HepG2 (cell line): Measurements from ENCODE around the gene GGNBP2. TPM values are rescaled to one million over a fixed set of nuclear protein-coding genes. Genes with fewer than 3 reads are reported as not detected.

Experiments used
- FOXP1 ChIP-seq, 2 experiments: fragments of 450-650 bp in 1 of 2; IDR thresholded peaks; 2 replicates each; pipeline ENCODE4 v1.6.1; 2017 to 2018; ENCODE audit warnings: antibody characterized with exemption in 1 of 2
- JUND ChIP-seq: sonication (generic); formaldehyde crosslinking; IDR thresholded peaks from 2 replicates; pipeline ENCODE4 v1.8.0; 2022; ENCODE audit warnings: mild to moderate bottlenecking, missing genetic modification reagents
- KLF9 ChIP-seq: IDR thresholded peaks from 2 replicates; pipeline ENCODE4 v1.6.1; 2016; ENCODE audit warnings: low read depth
- NBN ChIP-seq: fragments of 450-650 bp; conservative IDR thresholded peaks from 2 replicates; pipeline ENCODE4 v1.6.1; 2017
- NFE2 ChIP-seq: sonication (generic); formaldehyde crosslinking; IDR thresholded peaks from 2 replicates; pipeline ENCODE4 v1.4.0; 2020; ENCODE audit warnings: missing genetic modification reagents
- PCBP1 ChIP-seq: fragments of 200-400 bp; formaldehyde crosslinking; IDR thresholded peaks from 2 replicates; pipeline ENCODE4 v1.6.1; 2017; ENCODE audit warnings: mild to moderate bottlenecking, low read depth, low read length, borderline replicate concordance
- SMYD3 ChIP-seq: sonication (generic); formaldehyde crosslinking; IDR thresholded peaks from 2 replicates; pipeline ENCODE4 v1.8.1; 2023; ENCODE audit warnings: mild to moderate bottlenecking, missing genetic modification reagents
- SRSF1 ChIP-seq: fragments of 200-400 bp; formaldehyde crosslinking; optimal IDR thresholded peaks from 2 replicates; pipeline ENCODE3; 2017; ENCODE audit warnings: mild to moderate bottlenecking, low read depth, low read length, moderate library complexity
- TOE1 ChIP-seq: sonication (generic); formaldehyde crosslinking; IDR thresholded peaks from 2 replicates; pipeline ENCODE4 v1.4.0; 2020; ENCODE audit warnings: mild to moderate bottlenecking, missing genetic modification reagents
- ZBTB7B ChIP-seq: sonication (generic); formaldehyde crosslinking; IDR thresholded peaks from 2 replicates; pipeline ENCODE4 v1.4.0; 2020; ENCODE audit warnings: missing genetic modification reagents
- ZC3H4 ChIP-seq: sonication (generic); formaldehyde crosslinking; IDR thresholded peaks from 2 replicates; pipeline ENCODE4 v1.4.0; 2020; ENCODE audit warnings: missing genetic modification reagents, borderline replicate concordance
- ZFP37 ChIP-seq: sonication (generic); formaldehyde crosslinking; IDR thresholded peaks from 2 replicates; pipeline ENCODE4 v1.4.0; 2020; ENCODE audit warnings: missing genetic modification reagents, borderline replicate concordance
- ZKSCAN5 ChIP-seq: sonication (generic); formaldehyde crosslinking; IDR thresholded peaks from 2 replicates; pipeline ENCODE4 v1.5.1; 2020; ENCODE audit warnings: mild to moderate bottlenecking, missing genetic modification reagents
- ZKSCAN8 ChIP-seq: IDR thresholded peaks from 2 replicates; pipeline ENCODE4 v1.6.1; 2016; ENCODE audit warnings: borderline replicate concordance, missing genetic modification reagents, missing compliant biosample characterization
- ZNF598 ChIP-seq: sonication (generic); formaldehyde crosslinking; IDR thresholded peaks from 2 replicates; pipeline ENCODE4 v1.5.1; 2020; ENCODE audit warnings: mild to moderate bottlenecking, missing genetic modification reagents, borderline replicate concordance
- ZNF614 ChIP-seq: IDR thresholded peaks from 2 replicates; pipeline ENCODE4 v1.6.1; 2018; ENCODE audit warnings: missing biosample characterization, missing genetic modification reagents, inconsistent platforms, borderline replicate concordance
- ZNF784 ChIP-seq: sonication (generic); formaldehyde crosslinking; IDR thresholded peaks from 2 replicates; pipeline ENCODE4 v1.5.1; 2020; ENCODE audit warnings: missing genetic modification reagents, mild to moderate bottlenecking, borderline replicate concordance
- ZSCAN25 ChIP-seq: sonication (generic); formaldehyde crosslinking; IDR thresholded peaks from 2 replicates; pipeline ENCODE4 v1.8.0; 2022; ENCODE audit warnings: mild to moderate bottlenecking, missing genetic modification reagents
- polyA plus RNA-seq, 8 experiments: library from polyadenylated mRNA; depleted of rRNA in 3 of 8; stranded (reverse) in 7 of 8; unstranded in 1 of 8; fragments of >200 nt; fragmentation: Illumina TruSeq in 4 of 8; extraction: Trizol in 4 of 8; gene quantifications; 2 replicates each; pipeline versions ENCODE4 v1.2.1 to v1.2.3, GENCODE V29; 2011 to 2016; ENCODE audit warnings: low read depth in 4 of 8, missing spikeins in 1 of 8, mixed read lengths in 1 of 8; ENCODE audit not compliant: insufficient read depth in 1 of 8
- total RNA-seq, 5 experiments: library from RNA; depleted of rRNA; stranded (reverse); fragments of >200 nt; fragmentation: Illumina TruSeq; extraction: Trizol; gene quantifications; 2 replicates each; pipeline ENCODE4 v1.2.3, GENCODE V29; 2016; ENCODE audit warnings: low read depth in 1 of 5
- TF ChIP-seq, protein P1 (sequence below): IDR thresholded peaks from 2 replicates; pipeline ENCODE4 v1.6.1; 2016; ENCODE audit warnings: low read depth, control low read depth
- TF ChIP-seq, protein P2 (sequence below): sonication (generic); formaldehyde crosslinking; IDR thresholded peaks from 2 replicates; pipeline ENCODE4 v1.4.0; 2020; ENCODE audit warnings: missing genetic modification reagents, borderline replicate concordance
- TF ChIP-seq, protein P3 (sequence below): sonication (generic); formaldehyde crosslinking; IDR thresholded peaks from 2 replicates; pipeline ENCODE4 v1.8.1; 2022; ENCODE audit warnings: mild to moderate bottlenecking, missing genetic modification reagents

GGNBP2 gene
- total and polyA plus RNA-seq, 2 of the 13 experiments (the other 11 are each of a cell fraction or from before 2014, with no cell fraction given), result 53.3 to 84.2 TPM

DNA sequence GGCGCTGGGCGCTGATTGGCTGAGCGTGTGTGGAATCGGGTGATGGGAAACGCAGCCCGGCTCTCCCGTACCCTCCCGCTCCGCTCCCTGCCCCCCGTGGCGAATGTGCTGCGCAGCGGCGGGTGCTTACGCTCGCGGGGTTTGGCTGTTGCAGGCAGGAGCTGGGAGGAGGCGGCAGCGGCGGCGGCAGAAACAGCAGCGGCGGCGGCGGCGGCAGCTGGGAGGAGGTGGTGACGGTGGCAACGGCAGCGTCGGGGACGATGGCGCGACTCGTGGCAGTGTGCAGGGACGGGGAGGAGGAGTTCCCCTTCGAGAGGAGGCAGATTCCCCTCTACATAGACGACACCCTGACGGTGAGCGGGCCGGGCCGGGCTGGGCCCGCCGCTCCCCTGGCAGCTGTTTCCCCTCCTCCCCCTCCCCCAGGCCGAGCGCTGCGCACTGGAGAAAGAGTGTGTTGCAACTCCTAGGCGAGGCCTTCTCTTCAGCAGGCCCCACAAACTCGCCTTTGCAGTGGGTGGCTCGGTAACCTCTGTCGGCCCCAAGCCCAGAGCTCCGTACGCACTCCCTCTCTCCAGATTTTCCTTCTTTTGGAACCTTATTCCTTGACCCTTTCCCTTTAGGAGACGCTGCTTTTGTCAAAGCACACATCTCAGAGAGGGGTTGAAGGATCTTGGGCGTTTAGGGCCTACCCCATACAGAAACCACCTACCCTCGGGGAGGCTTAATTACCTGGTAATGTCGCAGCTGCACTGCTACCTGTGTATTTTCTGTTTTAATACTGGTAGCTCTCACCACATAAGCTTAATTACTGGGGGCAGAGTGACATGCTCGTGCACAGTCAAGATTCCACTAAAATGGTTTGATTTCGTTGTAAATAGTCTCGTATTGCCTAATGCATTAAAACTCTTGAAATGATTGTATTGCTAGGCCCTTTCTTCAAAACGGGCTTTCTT, 1.0 kb downstream of the GGNBP2 start (continued):
- TF ChIP-seq FOXP1 (IDR thresholded peaks at IDR 0.05) (no peak), FOXP1 (CRISPR knock-in tag; IDR thresholded peaks at IDR 0.05) (0 out of 2 replicates have a peak, but pooled peaks have one; percentile 17), SMYD3 (CRISPR knock-in tag) (peak; percentile 45; the same call in 1 of the 2 replicates), ZSCAN25 (peak; percentile 66; the same call in 1 of the 2 replicates), SRSF1 (peak; percentile 12), ZNF784 (CRISPR knock-in tag) (no peak), PCBP1 (0 out of 2 replicates have a peak, but pooled peaks have one; percentile 4), ZKSCAN8 (CRISPR knock-in tag) (no peak), TOE1 (no peak), ZKSCAN5 (CRISPR knock-in tag) (no peak), NBN (no peak), ZNF614 (CRISPR knock-in tag) (peak; percentile 14; the same call in 1 of the 2 replicates), JUND (CRISPR knock-in tag) (peak; percentile 36; the same call in 1 of the 2 replicates), ZNF598 (CRISPR knock-in tag) (peak; percentile 35; the same call in 1 of the 2 replicates), ZBTB7B (CRISPR knock-in tag) (no peak), ZC3H4 (CRISPR knock-in tag) (no peak), ZFP37 (CRISPR knock-in tag) (no peak), NFE2 (CRISPR knock-in tag) (no peak), KLF9 (CRISPR knock-in tag) (no peak)
- TF ChIP-seq, protein P1, sequence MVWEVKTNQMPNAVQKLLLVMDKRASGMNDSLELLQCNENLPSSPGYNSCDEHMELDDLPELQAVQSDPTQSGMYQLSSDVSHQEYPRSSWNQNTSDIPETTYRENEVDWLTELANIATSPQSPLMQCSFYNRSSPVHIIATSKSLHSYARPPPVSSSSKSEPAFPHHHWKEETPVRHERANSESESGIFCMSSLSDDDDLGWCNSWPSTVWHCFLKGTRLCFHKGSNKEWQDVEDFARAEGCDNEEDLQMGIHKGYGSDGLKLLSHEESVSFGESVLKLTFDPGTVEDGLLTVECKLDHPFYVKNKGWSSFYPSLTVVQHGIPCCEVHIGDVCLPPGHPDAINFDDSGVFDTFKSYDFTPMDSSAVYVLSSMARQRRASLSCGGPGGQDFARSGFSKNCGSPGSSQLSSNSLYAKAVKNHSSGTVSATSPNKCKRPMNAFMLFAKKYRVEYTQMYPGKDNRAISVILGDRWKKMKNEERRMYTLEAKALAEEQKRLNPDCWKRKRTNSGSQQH (CRISPR knock-in tag), result no peak; the same call in 1 of the 2 replicates
- TF ChIP-seq, protein P2, sequence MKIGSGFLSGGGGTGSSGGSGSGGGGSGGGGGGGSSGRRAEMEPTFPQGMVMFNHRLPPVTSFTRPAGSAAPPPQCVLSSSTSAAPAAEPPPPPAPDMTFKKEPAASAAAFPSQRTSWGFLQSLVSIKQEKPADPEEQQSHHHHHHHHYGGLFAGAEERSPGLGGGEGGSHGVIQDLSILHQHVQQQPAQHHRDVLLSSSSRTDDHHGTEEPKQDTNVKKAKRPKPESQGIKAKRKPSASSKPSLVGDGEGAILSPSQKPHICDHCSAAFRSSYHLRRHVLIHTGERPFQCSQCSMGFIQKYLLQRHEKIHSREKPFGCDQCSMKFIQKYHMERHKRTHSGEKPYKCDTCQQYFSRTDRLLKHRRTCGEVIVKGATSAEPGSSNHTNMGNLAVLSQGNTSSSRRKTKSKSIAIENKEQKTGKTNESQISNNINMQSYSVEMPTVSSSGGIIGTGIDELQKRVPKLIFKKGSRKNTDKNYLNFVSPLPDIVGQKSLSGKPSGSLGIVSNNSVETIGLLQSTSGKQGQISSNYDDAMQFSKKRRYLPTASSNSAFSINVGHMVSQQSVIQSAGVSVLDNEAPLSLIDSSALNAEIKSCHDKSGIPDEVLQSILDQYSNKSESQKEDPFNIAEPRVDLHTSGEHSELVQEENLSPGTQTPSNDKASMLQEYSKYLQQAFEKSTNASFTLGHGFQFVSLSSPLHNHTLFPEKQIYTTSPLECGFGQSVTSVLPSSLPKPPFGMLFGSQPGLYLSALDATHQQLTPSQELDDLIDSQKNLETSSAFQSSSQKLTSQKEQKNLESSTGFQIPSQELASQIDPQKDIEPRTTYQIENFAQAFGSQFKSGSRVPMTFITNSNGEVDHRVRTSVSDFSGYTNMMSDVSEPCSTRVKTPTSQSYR, result peak; percentile 95
- TF ChIP-seq, protein P3, sequence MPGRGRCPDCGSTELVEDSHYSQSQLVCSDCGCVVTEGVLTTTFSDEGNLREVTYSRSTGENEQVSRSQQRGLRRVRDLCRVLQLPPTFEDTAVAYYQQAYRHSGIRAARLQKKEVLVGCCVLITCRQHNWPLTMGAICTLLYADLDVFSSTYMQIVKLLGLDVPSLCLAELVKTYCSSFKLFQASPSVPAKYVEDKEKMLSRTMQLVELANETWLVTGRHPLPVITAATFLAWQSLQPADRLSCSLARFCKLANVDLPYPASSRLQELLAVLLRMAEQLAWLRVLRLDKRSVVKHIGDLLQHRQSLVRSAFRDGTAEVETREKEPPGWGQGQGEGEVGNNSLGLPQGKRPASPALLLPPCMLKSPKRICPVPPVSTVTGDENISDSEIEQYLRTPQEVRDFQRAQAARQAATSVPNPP, result 0 out of 2 replicates have a peak, but pooled peaks have one; percentile 67
